Non-pigmented ciliary epithelial cell (primary cell): ENCODE results near the gene PLA2G12A.
"Not testable (repeated sequence)": the region's sequence is repeated elsewhere in the genome, so short reads cannot be mapped to it uniquely, and the experiment has no call there.

Source experiments
- DNase-seq: peaks from one replicate; pipeline ENCODE4 v3.0.0-alpha.2; 2010; ENCODE audit warnings: low read depth

The PLA2G12A gene

DNA sequence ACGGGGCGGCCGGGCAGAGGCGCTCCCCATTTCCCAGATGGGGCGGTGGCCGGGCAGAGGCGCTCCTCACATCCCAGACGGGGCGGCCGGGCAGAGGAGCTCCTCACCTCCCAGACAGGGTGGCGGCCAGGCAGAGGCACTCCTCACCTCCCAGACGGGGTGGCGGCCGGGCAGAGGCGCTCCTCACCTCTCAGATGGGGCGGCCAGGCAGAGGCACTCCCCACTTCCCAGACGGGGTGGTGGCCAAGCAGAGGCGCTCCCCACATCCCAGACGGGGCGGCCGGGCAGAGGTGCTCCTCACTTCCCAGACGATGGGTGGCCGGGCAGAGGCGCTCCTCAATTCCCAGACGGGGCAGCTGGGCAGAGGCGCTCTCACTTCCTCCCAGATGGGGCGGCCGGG is 51.4 kb downstream of the PLA2G12A start:
- DNase-seq = not testable (repeated sequence)

DNA sequence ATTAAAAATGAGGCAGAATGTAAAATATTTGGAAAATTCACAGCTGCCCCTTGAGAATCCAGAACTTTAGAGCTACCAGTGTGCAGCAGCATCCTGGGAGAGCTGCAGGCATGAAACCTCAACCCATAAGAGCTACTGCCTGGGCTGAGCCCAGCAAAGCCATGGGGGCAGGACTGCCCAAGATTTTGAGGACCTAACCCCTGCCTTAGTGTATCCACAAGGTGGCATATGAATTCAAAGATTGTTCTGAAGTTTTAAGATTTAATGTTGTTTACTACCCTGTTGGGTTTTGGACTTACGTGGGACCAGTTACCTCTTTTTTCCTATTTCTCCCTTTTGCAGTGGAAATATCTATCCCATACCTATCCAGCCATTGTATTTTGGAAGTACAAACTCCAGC is 53.0 kb downstream of the PLA2G12A start:
- no peak for DNase-seq

DNA sequence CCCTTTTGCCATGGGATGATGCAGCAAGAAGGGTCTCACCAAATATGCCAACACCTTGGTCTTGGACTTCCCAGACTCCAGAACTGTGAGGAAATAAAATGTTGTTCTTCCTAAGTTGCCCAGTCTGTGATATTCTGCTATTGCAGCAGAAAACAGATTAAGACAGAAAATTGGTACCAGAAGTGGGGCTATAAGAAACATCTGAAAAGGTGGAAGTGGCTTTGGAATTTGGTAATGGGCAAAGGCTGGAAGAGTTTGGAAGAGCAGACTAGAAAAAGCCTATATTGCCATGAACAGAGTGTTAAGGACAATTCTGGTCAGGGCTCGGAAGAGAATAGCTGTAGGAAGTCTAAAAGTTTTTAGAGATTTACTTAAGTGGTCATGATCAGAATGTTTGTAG is 54.0 kb downstream of the PLA2G12A start:
- DNase-seq = no peak

DNA sequence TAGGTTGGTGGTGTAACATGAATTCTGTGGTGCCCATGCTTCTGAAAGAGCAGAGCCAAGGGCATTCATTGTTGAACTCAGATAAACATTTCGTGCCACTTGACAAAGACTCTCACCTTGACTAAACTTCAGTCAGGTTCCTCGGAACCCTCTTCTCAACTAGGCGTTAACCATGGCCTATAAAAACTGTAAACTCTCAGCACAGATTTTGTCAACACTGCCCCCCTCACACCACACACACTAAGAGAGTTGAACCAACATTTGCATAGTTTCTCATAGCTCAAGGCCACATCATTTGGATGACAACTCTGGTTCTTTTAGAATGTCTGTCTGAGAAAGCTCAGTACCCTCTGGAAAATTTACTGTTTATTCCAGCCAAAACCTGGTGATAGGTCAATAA is 54.7 kb downstream of the PLA2G12A start:
- DNase-seq = no peak

DNA sequence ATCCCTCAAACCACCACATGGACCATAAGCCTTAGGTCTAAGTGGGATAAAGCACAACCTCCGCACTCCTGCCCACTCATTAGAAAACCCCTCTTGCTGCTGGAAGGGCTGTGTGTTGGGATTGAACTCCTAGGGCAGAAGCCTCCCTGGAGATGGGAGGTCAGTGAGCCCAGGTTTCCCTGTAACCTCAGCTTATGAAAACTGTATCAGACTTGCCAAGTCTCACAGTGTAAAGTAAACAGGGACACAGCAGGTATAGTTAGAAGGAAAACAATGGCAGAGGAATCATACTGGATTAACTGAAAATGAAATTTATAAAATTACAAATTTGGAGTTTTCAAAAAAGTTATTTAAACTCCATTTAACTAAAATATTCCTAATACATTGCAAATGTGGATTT is 56.6 kb downstream of the PLA2G12A start:
- DNase-seq = no peak

DNA sequence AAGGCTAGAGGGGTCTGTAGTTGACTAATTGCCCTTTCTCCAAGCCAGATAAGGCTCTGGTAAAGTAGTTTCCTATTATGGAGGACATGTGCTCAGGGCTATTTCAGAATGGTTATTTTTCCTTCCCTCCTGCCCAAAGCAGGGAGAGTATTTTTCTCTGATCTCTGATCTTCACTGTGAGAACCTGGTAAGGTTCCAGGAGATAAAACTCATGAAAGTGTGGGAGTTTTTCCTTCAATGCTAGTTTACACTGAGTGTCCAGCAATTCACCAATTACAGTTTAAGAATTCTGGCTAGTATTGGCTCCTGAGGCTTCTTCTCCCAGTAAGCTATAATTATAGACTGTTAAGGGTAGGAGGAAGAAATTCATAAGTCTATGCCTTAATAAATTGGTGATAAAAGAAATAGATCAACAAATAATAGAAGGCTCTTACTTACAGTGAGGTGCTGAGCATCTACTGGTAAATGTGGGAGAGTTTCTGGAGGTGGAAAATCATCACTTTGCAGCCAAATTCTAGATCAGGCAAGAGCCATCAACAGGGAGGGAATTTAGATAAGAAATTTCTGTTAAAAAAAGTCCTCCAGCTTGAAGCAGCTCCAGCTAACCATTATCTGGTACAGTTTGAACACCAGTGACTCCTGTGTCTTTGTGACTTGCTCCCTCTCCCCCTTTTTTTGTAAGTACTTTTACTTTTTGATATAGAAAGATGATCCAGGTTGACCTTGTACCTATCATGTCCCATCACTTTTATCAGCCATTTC is 57.5 kb downstream of the PLA2G12A start:
- no peak for DNase-seq

DNA sequence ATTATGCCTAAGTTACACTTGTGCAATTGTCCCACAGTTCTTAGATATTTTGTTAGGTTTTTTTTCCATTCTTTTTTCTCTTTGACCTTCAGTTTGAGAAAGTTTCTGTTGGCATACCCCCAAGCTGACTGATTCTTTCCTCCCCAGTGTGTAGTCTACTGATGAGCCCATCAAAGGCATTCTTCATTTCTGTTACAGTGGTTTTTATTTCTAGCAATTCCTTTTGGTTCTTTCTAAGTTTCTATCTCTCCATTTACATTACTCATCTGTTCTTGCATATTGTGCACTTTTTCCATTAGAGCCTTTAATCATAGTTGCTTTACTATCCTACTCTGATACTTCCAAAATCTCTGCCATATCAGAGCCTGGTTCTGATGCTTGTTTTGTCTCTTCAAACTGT is 58.5 kb downstream of the PLA2G12A start:
- no peak for DNase-seq

DNA sequence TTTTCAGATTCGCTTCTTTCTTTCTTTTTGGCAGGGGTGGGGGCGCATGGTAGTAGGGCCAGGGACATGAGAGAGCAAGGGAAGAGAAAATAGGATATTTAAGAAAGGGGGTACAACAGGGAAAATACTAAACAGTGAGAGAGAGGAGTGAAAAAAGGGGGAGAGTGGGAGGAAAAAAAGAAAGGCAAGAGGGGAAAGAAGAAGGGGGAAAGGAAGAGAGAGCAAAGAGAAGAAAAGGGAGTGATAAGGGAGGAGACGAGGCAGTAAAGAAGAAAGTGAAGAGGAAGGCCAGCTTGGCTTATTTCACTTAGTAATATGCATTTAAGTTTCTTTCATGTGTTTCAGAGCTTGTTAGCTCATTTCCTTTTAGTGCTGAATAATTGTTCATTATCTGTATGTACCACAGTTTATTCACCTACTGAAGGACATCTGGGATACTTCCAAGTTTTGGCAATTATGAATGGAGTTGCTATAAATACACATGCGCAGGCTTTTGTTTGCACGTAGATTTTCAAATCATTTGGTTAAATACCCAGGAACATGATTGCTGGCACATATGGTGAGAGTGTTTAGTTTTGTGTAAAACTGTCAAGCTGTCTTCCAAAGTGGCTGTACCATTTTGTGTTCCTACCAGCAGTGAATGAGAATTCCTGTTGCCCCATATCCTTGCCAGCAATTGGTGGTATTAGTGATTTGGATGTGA is 63.9 kb downstream of the PLA2G12A start:
- DNase-seq = no peak

DNA sequence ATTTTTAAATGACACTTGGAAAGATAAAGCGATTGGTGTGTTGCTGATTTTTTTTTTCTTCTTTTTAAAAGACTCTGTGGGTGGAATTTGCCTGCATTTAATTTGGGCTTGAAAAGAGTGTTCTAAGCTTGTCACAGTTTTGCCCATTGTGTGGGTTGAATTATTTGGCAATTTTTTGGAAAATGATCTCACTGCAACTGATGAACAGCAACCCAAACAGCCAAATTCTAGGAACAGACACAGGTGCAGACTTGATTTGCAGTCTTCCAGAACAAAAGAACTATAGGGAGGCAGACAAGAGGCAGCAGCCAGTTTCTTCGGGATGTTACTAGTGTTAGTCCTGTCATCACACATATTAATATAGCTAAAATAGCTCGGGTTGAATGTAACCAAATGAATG is 67.1 kb downstream of the PLA2G12A start:
- DNase-seq = no peak

DNA sequence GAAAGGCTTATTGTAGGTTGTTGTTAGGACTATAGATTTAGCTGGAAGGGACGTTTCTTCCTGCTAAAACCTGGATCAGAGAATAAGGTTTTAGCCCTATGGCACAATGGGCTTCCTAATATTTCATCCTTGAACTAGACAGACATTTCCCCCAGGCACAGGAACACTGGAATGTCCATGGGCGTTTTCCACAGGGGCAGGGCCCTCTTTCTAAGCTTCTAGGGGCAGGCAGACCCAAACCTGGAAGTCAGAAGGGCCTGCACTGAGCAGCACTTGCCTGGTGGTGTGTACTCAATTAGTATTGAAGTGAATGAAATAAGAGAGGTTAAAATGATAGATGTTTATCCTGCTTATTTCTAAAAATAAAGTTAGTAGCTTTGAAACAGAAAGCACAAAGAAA is 67.8 kb downstream of the PLA2G12A start:
- DNase-seq = no peak
